Brain pericyte (primary cell): ENCODE measurements around the gene MET.
"Not testable (repeated sequence)": the region's sequence is repeated elsewhere in the genome, so short reads cannot be mapped to it uniquely, and the experiment has no call there.

ENCODE experiments used
- DNase-seq: peaks from one replicate; pipeline ENCODE4 v3.0.0-alpha.2; 2012; ENCODE audit warnings: low read depth, low spot score

Gene MET

DNA sequence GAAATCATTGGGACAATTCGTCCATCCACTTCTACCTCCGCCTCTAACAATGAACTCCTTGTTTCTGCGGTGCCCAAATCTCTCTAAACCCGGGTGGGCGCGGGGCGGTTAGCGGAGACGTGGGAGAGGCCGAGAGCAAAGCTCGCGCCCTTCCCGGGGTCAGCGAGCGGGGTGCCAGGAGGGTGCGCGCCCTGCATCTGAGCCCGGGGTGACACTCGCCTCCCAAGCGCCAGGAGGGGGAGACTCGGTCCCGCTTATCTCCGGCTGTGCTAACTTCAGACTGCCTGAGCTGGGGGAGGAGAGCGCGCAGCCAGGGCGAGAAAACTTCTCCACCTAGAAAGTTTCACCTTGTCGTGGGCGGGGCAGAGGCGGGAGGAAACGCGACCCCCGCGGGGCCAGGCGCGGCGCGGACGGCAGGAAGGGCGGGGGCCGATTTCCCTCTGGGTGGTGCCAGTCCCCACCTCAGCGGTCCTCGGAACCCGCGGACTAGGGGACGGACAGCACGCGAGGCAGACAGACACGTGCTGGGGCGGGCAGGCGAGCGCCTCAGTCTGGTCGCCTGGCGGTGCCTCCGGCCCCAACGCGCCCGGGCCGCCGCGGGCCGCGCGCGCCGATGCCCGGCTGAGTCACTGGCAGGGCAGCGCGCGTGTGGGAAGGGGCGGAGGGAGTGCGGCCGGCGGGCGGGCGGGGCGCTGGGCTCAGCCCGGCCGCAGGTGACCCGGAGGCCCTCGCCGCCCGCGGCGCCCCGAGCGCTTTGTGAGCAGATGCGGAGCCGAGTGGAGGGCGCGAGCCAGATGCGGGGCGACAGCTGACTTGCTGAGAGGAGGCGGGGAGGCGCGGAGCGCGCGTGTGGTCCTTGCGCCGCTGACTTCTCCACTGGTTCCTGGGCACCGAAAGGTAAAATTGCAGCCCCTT lies at the start of gene MET:
Gene MET (plus strand): TSS at position 516 of the 915 bp plus-strand sequence. CDS start 26,889 bp downstream, outside the sequence.
- DNase-seq = no peak

DNA sequence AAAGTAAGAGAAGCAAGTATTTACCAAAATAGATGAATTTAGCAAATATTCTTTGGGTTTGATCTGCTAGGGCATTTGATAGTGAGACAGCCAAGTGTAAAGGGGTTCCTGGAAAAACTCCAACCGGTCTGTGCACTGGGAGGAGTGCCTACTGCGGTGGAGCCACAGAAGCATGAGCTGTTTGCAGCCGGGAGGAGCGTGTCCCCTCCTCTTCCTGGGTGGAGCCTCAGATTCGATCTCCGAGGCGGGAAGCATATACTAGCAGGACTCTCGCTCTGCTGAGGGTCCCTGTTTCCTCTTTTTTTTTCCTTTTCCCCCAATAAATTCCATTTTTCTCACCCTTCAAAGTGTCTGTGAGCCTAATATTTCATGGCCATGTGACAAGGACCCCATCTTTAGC lies 45.1 kb upstream of the MET start:
- DNase-seq = no peak

GRCh38 chr7:116629051-116629463 lies 42.9 kb upstream of the MET start:
- no peak for DNase-seq

GRCh38 chr7:116630357-116630756 lies 41.6 kb upstream of the MET start:
- DNase-seq = no peak

DNA sequence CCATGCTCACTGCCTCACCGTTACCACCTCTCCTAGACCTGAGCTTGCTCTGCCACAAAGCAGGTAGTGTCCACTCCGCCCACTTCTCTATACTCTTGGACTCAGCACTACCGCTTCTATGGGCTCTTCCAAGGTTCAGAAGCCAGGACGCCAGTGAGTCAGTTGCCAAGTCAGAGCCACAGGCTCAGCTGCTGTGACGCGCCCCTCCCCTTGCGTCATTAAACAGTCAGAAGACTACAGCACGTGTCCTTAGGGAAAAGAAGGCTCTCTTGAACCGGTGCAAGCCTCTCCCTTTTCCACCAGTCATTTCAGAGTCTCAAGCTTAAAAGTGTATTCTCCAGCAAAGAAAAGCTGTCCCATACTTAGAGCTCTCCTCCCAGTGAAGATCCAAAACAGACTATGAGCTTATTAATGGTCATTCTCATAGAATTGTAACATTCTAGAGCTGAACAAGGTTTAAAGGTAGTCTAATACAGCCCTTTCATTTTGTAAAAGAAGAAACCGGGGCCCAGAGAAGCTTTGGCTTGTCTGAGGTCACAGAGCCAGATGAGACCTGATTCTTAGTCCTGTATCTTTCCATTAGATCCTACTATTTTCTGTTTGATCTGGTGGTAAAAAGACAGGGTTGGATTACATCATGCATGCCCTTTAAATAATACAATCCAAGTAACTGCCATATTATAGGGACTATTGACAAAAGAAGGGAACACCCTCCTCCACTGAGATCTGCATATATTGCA lies 40.9 kb upstream of the MET start:
- DNase-seq = peak; percentile 29

DNA sequence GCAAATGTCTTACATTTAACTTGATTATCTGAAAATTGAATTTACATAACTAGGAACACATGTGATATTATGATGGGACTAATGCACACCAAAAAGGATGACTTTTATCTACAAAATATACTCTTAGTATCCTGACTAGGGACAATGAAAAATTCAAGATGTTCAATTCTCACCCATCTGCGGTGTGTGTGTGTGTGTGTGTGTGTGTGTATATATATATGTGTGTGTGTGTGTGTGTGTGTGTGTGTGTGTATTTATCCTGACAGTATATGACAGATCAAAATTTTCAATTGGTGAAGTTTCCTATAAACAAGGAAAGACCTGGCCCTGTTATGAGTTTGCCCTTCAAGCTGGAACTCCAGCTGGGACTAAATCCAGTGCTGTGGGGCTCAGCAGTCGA lies 40.3 kb upstream of the MET start:
- no peak for DNase-seq

GRCh38 chr7:116632384-116632783 lies 39.6 kb upstream of the MET start:
- DNase-seq = no peak

DNA sequence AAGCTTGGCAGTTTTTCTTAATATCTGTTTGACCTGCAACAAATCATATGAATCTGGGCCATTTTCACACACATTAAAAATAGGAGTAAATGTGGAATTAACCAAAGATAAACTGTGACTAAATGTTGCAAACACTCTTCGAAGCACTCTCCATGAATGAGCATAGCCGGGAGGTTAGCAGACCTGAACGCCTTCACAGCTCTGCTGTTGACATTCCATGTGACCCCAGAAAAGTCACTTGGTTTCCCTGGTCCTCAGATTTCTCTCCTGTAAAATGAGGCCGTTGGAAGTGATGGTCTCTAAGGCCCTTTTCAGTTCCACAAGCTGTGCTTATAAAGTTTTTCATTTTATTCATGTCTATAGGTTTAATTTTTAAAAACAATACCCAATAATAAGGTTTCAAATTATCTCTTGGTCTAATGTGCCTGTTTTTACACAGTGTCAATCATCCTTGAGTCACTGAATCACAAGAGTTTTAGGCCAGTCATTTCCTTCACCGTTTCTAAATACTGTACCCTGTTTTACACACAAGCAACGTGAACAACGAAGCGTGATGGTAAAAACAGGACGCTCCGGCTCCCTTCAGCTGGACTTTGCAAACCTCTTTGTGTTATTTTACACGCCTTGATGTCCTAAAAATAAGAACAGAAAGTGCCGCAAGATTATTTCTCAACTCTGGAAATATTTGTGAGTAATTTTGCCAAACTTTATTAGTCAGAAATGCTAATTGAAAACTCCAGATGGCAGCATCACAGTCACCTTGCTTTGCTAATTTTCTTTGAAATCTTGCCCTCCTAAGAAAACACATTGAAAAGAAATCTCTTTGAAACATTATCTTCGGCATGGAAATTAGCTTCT lies 38.6 kb upstream of the MET start:
- DNase-seq = no peak

DNA sequence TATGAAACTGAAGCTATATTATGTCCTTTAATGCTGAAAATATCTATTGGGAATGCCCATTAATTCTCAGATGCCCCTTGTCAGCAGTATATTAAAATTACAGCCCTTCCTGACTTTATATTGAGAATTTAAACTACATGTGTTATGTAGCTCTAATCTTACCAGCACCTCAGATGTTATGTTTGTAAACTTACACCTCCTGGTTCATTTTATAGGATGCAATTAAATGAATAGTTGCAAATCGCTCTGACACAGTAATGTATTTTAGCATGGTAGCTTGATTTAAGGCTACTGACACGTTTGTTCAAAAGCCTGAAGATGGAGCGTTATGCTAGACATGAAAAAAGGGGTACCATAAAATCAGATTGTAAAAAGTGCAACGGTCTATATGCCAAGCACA lies 35.0 kb upstream of the MET start:
- no peak for DNase-seq

GRCh38 chr7:116638592-116638991 lies 33.4 kb upstream of the MET start:
- not testable (repeated sequence) for DNase-seq

DNA sequence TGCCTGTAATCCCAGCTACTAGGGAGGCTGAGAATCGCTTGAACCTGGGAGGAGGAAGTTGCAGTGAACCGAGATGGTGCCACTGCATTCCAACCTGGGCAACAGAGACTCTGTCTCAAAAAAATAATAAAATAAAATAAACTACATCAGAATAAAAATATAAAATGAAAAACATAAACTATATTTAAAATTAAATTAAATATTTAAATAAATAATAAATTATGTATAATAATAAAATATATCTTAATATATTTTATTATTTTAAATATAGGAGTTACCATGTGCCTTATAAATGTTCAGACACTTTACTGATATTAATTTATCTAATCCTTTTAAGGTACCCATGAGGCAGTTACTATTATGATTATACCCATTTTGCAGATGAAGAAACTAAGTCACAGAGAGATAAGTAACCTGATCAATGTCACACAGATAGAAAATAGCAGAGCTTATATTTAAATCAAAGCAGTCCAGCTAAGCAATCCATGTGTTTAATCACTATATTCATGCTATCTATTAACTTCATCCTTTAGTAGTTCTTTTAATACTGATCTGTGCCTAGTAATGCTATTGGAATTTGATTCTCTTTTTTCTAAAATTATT lies 30.3 kb upstream of the MET start:
- no peak for DNase-seq

GRCh38 chr7:116643148-116643547 lies 28.8 kb upstream of the MET start:
- not testable (repeated sequence) for DNase-seq

DNA sequence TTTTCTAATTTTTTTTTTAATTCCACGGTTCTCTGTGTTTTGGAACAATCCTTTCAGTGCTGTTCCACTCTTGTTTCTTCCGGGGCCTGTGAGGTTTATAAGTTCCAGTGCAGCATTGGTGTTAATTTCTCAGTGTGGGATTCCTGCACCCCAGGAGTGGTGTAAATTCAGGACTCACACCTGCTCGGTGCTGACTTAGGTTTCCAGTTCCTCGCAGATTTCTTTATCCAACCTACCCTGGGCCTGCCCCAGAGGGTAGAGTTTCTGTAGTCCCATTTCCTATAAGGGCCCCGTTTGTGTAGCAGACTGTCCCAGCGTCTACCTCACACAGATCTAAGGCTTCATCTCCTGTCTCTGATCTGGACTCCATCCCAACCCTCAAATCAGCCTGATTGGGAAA lies 27.4 kb upstream of the MET start:
- no peak for DNase-seq

DNA sequence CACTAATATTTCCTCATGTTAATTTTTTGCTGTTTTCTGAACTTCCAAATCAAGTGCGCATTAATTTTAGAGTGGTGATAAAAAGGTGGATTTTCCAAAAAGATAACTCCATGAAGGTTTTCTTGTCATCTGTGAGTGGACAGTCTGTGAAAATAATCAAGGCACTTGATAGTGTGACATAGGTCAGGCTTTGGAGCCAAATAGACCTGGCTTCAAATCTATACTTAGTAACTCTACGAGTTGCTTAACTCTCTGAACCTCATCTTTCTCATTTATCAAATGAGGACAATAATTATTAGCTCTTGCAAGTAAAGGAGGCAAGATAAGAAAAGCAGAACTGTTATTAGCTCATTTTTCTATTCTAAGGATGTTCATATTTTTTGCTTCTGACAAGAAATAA lies 24.7 kb upstream of the MET start:
- no peak for DNase-seq

DNA sequence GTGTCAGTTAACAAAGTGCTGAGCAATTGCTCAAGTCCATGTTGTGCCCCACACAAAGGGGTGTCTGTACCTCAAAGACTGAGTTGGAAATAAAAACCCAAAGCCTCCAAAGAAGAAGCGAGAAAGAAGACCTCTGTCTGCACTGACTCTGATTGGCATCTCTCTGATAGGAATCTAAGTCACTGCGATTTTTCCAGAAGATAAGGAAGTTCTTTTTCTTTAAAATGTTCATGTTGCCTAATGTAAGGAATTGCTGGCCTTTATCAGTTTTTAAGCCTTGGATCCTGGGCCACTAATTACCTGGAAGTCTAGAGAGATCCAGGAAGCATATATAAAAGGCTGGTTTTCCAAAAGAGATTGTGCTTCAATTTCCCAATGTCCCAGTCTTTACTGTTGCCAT lies 24.1 kb upstream of the MET start:
- no peak for DNase-seq

- no peak for DNase-seq
These were observed 21.6 kb upstream of the MET start for GRCh38 chr7:116650436-116650835.

GRCh38 chr7:116652793-116653192 lies 19.2 kb upstream of the MET start:
- no peak for DNase-seq

- DNase-seq = no peak
These were observed 18.8 kb upstream of the MET start for GRCh38 chr7:116653204-116653603.

GRCh38 chr7:116653646-116654045 lies 18.4 kb upstream of the MET start:
- no peak for DNase-seq

- DNase-seq = not testable (repeated sequence)
These were observed 12.7 kb upstream of the MET start for GRCh38 chr7:116659248-116659647.

- no peak for DNase-seq
These were observed 10.1 kb upstream of the MET start for GRCh38 chr7:116661865-116662264.
